WTC11 (cell line): Measurements from ENCODE around the gene IGSF9B. TPM values are rescaled to one million over a fixed set of nuclear protein-coding genes. Genes with fewer than 3 reads are reported as not detected.

Source experiments
- ATAC-seq: fragments of 200-7000 bp; cut with Tn5 transposase; 2 replicates; pipeline ENCODE4 v1.10.0; 2021; ENCODE audit warnings: mild to moderate bottlenecking, moderate library complexity
- CTCF ChIA-PET: fragments of 300-600 bp; sonication (Branson Sonifier 250); formaldehyde crosslinking; loops from one replicate; lab custom pipeline; 2021; ENCODE audit warnings: antibody characterized with exemption; lab: Charles Lee
- POLR2A ChIA-PET: fragments of 350-600 bp; sonication (Branson Sonifier 250); formaldehyde crosslinking; loops from one replicate; lab custom pipeline; 2021; ENCODE audit warnings: antibody characterized with exemption; lab: Charles Lee
- DNase-seq: peaks from one replicate; pipeline ENCODE4 v3.0.0; 2021; ENCODE audit warnings: low spot score
- H3K27ac Mint-ChIP-seq: 2 replicates; pipeline ENCODE4 v1.8.0; 2021; ENCODE audit warnings: mixed read lengths
- H3K27me3 Mint-ChIP-seq: 2 replicates; pipeline ENCODE4 v1.8.0; 2021; ENCODE audit warnings: low read depth, mild to moderate bottlenecking, moderate library complexity, mixed read lengths
- H3K36me3 Mint-ChIP-seq: 2 replicates; pipeline ENCODE4 v1.8.0; 2021; ENCODE audit warnings: mixed read lengths
- H3K4me1 Mint-ChIP-seq: 2 replicates; pipeline ENCODE4 v1.8.0; 2022; ENCODE audit warnings: mixed read lengths
- H3K4me3 Mint-ChIP-seq: 2 replicates; pipeline ENCODE4 v1.8.0; 2021; ENCODE audit warnings: mild to moderate bottlenecking, moderate library complexity, mixed read lengths
- H3K9me3 Mint-ChIP-seq: 2 replicates; pipeline ENCODE4 v1.8.0; 2021; ENCODE audit warnings: mixed read lengths
- CBFB ChIP-seq: sonication (generic); formaldehyde crosslinking; IDR thresholded peaks from 2 replicates; pipeline ENCODE4 v1.8.1; 2022; ENCODE audit warnings: mild to moderate bottlenecking, low read depth, missing genetic modification reagents
- ELF4 ChIP-seq: sonication (generic); formaldehyde crosslinking; IDR thresholded peaks from 2 replicates; pipeline ENCODE4 v1.8.1; 2022; ENCODE audit warnings: low read depth, mild to moderate bottlenecking, moderate library complexity, missing genetic modification reagents
- ESRRA ChIP-seq: sonication (generic); formaldehyde crosslinking; IDR thresholded peaks from 2 replicates; pipeline ENCODE4 v1.8.1; 2022; ENCODE audit warnings: mild to moderate bottlenecking, missing genetic modification reagents, borderline replicate concordance
- ETV6 ChIP-seq: sonication (generic); formaldehyde crosslinking; IDR thresholded peaks from 2 replicates; pipeline ENCODE4 v1.8.1; 2022; ENCODE audit warnings: mild to moderate bottlenecking, missing genetic modification reagents
- GABPB1 ChIP-seq: sonication (generic); formaldehyde crosslinking; IDR thresholded peaks from 2 replicates; pipeline ENCODE4 v1.8.1; 2023; ENCODE audit warnings: mild to moderate bottlenecking, missing genetic modification reagents
- GRHL2 ChIP-seq: fragments of 250-450 bp; sonication (Bioruptor Pico); IDR thresholded peaks from 2 replicates; pipeline ENCODE4 v1.8.0; 2022; ENCODE audit warnings: mild to moderate bottlenecking, moderate library complexity; ENCODE audit not compliant: insufficient replicate concordance, severe bottlenecking
- JUN ChIP-seq: sonication (generic); formaldehyde crosslinking; IDR thresholded peaks from 2 replicates; pipeline ENCODE4 v1.8.0; 2023; ENCODE audit warnings: mild to moderate bottlenecking, missing genetic modification reagents
- KAT7 ChIP-seq: sonication (generic); formaldehyde crosslinking; IDR thresholded peaks from 2 replicates; pipeline ENCODE4 v1.8.1; 2023; ENCODE audit warnings: missing genetic modification reagents, mild to moderate bottlenecking, borderline replicate concordance
- MYBL2 ChIP-seq: sonication (generic); formaldehyde crosslinking; IDR thresholded peaks from 2 replicates; pipeline ENCODE4 v1.8.1; 2023; ENCODE audit warnings: mild to moderate bottlenecking, moderate library complexity, missing genetic modification reagents
- TEAD4 ChIP-seq: sonication (generic); formaldehyde crosslinking; IDR thresholded peaks from 2 replicates; pipeline ENCODE4 v1.8.0; 2022; ENCODE audit warnings: mild to moderate bottlenecking, missing genetic modification reagents
- ZNF219 ChIP-seq: sonication (generic); formaldehyde crosslinking; IDR thresholded peaks from 2 replicates; pipeline ENCODE4 v1.8.0; 2023; ENCODE audit warnings: missing genetic modification reagents, mild to moderate bottlenecking, borderline replicate concordance
- ZNF263 ChIP-seq: sonication (generic); formaldehyde crosslinking; IDR thresholded peaks from 2 replicates; pipeline ENCODE4 v1.8.1; 2022; ENCODE audit warnings: low read depth, mild to moderate bottlenecking, moderate library complexity, missing genetic modification reagents
- ZNF396 ChIP-seq: fragments of 250-450 bp; sonication (Bioruptor Pico); IDR thresholded peaks from 2 replicates; pipeline ENCODE4 v1.8.0; 2021; ENCODE audit warnings: mild to moderate bottlenecking, moderate library complexity, borderline replicate concordance
- total RNA-seq: library from RNA; stranded (reverse); gene quantifications from 3 replicates; pipeline ENCODE4 v1.2.3, GENCODE V29; 2021
- TF ChIP-seq, protein P1 (sequence below): sonication (generic); formaldehyde crosslinking; conservative IDR thresholded peaks from 2 replicates; pipeline ENCODE4 v1.8.1; 2022; ENCODE audit warnings: mild to moderate bottlenecking, missing genetic modification reagents
- TF ChIP-seq, protein P2 (sequence below): sonication (generic); formaldehyde crosslinking; IDR thresholded peaks from 2 replicates; pipeline ENCODE4 v1.8.1; 2023; ENCODE audit warnings: mild to moderate bottlenecking, missing genetic modification reagents
- TF ChIP-seq, protein P3 (sequence below): fragments of 250-450 bp; sonication (Bioruptor Pico); IDR thresholded peaks from 2 replicates; pipeline ENCODE4 v1.8.0; 2021; ENCODE audit warnings: mild to moderate bottlenecking
- TF ChIP-seq, protein P4 (sequence below): sonication (generic); formaldehyde crosslinking; IDR thresholded peaks from 2 replicates; pipeline ENCODE4 v1.8.0; 2022; ENCODE audit warnings: mild to moderate bottlenecking, missing genetic modification reagents
- TF ChIP-seq, protein P5 (sequence below): sonication (generic); formaldehyde crosslinking; IDR thresholded peaks from 2 replicates; pipeline ENCODE4 v1.8.1; 2022; ENCODE audit warnings: mild to moderate bottlenecking, moderate library complexity, missing genetic modification reagents
- TF ChIP-seq, protein P6 (sequence below): fragments of 250-450 bp; sonication (Bioruptor Pico); conservative IDR thresholded peaks from 2 replicates; pipeline ENCODE4 v1.9.0; 2021; ENCODE audit warnings: mild to moderate bottlenecking
- TF ChIP-seq, protein P7 (sequence below): sonication (generic); formaldehyde crosslinking; IDR thresholded peaks from 2 replicates; pipeline ENCODE4 v1.8.0; 2022; ENCODE audit warnings: mild to moderate bottlenecking, missing genetic modification reagents
- TF ChIP-seq, protein P8 (sequence below): sonication (generic); formaldehyde crosslinking; IDR thresholded peaks from 2 replicates; pipeline ENCODE4 v1.8.0; 2022; ENCODE audit warnings: missing genetic modification reagents
- TF ChIP-seq, protein P9 (sequence below): sonication (generic); formaldehyde crosslinking; IDR thresholded peaks from 2 replicates; pipeline ENCODE4 v1.8.1; 2023; ENCODE audit warnings: mild to moderate bottlenecking, missing genetic modification reagents, borderline replicate concordance

The IGSF9B gene
- total RNA-seq, 1 experiment from 2014 or later: 52.7 TPM

DNA sequence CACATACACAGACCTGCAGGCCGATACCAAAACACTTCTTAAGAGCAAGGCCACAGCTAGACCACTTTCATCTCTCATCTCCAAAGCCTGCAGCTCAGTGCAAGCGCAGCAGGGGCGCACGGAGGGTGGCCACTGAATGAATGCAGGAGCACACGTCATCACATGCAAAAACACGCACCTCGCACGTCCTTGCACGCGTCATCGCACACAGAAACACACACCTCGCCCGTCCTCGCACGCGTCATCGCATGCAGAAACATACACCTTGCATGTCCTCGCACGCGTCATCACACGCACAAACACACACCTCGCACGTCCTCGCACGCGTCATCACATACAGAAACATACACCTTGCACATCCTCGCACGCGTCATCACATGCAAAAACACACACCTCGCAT lies 17.2 kb downstream of the IGSF9B start (continued):
- TF ChIP-seq KAT7 (no peak), GRHL2 (no peak), CBFB (CRISPR knock-in tag) (no peak), ELF4 (no peak)
- TF ChIP-seq, protein P1, sequence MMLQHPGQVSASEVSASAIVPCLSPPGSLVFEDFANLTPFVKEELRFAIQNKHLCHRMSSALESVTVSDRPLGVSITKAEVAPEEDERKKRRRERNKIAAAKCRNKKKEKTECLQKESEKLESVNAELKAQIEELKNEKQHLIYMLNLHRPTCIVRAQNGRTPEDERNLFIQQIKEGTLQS: no peak
- TF ChIP-seq, protein P2, sequence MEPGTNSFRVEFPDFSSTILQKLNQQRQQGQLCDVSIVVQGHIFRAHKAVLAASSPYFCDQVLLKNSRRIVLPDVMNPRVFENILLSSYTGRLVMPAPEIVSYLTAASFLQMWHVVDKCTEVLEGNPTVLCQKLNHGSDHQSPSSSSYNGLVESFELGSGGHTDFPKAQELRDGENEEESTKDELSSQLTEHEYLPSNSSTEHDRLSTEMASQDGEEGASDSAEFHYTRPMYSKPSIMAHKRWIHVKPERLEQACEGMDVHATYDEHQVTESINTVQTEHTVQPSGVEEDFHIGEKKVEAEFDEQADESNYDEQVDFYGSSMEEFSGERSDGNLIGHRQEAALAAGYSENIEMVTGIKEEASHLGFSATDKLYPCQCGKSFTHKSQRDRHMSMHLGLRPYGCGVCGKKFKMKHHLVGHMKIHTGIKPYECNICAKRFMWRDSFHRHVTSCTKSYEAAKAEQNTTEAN (CRISPR knock-in tag): no peak
- TF ChIP-seq, protein P3, sequence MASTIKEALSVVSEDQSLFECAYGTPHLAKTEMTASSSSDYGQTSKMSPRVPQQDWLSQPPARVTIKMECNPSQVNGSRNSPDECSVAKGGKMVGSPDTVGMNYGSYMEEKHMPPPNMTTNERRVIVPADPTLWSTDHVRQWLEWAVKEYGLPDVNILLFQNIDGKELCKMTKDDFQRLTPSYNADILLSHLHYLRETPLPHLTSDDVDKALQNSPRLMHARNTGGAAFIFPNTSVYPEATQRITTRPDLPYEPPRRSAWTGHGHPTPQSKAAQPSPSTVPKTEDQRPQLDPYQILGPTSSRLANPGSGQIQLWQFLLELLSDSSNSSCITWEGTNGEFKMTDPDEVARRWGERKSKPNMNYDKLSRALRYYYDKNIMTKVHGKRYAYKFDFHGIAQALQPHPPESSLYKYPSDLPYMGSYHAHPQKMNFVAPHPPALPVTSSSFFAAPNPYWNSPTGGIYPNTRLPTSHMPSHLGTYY (CRISPR knock-in tag): no peak
- TF ChIP-seq, protein P4, sequence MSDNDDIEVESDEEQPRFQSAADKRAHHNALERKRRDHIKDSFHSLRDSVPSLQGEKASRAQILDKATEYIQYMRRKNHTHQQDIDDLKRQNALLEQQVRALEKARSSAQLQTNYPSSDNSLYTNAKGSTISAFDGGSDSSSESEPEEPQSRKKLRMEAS: no peak

DNA sequence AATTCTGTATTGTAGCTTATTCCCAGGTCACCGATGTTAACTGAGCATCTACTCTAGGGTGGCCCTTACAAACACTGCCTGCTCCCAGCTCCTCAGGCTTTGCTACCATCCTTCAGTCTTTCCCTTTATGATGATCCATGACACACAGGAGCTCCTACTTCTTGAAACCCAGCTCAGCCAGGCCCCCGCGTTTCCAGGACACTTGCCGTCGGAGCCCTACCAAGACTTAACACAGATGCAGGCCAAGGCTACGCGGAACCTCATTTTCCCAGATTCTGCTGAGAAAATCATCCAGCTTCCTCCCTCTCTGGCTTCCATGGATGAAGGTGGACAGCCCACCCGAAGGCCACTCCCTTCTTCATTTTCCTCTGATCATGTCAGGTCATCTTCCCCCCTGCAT lies 18.6 kb downstream of the IGSF9B start:
- CTCF ChIA-PET: interaction anchor here (2.7 kb wide), 1 partner anchor 10 kb away, joined by 10 read pairs; no protein-coding TSS in a partner anchor
- Mint-ChIP-seq H3K4me1 (no peaks in the 10 kb centered on the region), H3K27ac (no peak overlapping the region), H3K27me3 (no peaks in the 10 kb centered on the region), H3K36me3 (peaks cover 78% of the 10 kb centered on the region), H3K4me3 (no peak overlapping the region), H3K9me3 (peaks cover 13% of the 10 kb centered on the region)
- POLR2A ChIA-PET: no interaction called here
- DNase-seq (no peak), ATAC-seq (no peak)
- TF ChIP-seq MYBL2 (CRISPR knock-in tag) (no peak), ETV6 (CRISPR knock-in tag) (no peak), ZNF396 (CRISPR knock-in tag) (no peak), ZNF263 (no peak), JUN (CRISPR knock-in tag) (no peak), TEAD4 (CRISPR knock-in tag) (no peak), ZNF219 (CRISPR knock-in tag) (no peak), ESRRA (CRISPR knock-in tag) (no peak), GABPB1 (no peak)
- TF ChIP-seq, protein P5, sequence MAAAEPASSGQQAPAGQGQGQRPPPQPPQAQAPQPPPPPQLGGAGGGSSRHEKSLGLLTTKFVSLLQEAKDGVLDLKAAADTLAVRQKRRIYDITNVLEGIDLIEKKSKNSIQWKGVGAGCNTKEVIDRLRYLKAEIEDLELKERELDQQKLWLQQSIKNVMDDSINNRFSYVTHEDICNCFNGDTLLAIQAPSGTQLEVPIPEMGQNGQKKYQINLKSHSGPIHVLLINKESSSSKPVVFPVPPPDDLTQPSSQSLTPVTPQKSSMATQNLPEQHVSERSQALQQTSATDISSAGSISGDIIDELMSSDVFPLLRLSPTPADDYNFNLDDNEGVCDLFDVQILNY (CRISPR knock-in tag): no peak
- TF ChIP-seq, protein P6, sequence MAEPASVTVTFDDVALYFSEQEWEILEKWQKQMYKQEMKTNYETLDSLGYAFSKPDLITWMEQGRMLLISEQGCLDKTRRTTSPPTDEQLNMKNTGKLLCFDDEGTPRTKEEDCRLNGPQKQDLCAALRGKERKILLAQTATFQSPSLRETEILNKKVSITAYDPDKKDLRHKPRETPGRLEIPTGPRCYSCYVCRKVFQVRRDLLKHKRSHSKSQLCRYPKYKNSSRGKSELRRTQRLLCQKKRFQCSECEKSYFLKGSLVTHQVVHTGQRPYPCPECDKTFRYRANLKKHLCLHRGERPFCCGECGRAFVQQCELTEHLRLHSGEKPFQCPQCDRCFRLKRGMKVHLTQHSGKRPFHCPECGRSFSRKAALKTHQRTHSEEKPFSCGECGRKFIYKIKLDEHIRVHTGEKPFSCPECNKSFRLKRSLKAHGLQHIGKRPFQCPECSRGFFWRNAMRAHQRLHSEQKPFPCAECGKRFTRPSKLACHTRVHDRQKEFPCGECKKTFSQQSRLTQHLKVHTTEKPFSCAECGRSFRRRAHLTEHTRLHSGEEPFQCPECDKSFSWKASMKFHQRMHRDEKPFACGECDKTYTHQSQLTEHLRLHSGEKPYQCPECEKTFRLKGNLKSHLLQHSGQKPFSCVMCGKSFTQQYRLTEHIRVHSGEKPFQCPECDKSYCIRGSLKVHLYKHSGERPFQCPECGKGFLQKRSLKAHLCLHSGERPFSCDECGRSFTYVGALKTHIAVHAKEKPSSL: no peak
- TF ChIP-seq, protein P7, sequence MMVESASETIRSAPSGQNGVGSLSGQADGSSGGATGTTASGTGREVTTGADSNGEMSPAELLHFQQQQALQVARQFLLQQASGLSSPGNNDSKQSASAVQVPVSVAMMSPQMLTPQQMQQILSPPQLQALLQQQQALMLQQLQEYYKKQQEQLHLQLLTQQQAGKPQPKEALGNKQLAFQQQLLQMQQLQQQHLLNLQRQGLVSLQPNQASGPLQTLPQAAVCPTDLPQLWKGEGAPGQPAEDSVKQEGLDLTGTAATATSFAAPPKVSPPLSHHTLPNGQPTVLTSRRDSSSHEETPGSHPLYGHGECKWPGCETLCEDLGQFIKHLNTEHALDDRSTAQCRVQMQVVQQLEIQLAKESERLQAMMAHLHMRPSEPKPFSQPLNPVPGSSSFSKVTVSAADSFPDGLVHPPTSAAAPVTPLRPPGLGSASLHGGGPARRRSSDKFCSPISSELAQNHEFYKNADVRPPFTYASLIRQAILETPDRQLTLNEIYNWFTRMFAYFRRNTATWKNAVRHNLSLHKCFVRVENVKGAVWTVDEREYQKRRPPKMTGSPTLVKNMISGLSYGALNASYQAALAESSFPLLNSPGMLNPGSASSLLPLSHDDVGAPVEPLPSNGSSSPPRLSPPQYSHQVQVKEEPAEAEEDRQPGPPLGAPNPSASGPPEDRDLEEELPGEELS (CRISPR knock-in tag): no peak
- TF ChIP-seq, protein P8, sequence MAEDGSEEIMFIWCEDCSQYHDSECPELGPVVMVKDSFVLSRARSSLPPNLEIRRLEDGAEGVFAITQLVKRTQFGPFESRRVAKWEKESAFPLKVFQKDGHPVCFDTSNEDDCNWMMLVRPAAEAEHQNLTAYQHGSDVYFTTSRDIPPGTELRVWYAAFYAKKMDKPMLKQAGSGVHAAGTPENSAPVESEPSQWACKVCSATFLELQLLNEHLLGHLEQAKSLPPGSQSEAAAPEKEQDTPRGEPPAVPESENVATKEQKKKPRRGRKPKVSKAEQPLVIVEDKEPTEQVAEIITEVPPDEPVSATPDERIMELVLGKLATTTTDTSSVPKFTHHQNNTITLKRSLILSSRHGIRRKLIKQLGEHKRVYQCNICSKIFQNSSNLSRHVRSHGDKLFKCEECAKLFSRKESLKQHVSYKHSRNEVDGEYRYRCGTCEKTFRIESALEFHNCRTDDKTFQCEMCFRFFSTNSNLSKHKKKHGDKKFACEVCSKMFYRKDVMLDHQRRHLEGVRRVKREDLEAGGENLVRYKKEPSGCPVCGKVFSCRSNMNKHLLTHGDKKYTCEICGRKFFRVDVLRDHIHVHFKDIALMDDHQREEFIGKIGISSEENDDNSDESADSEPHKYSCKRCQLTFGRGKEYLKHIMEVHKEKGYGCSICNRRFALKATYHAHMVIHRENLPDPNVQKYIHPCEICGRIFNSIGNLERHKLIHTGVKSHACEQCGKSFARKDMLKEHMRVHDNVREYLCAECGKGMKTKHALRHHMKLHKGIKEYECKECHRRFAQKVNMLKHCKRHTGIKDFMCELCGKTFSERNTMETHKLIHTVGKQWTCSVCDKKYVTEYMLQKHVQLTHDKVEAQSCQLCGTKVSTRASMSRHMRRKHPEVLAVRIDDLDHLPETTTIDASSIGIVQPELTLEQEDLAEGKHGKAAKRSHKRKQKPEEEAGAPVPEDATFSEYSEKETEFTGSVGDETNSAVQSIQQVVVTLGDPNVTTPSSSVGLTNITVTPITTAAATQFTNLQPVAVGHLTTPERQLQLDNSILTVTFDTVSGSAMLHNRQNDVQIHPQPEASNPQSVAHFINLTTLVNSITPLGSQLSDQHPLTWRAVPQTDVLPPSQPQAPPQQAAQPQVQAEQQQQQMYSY (CRISPR knock-in tag): no peak
- TF ChIP-seq, protein P9, sequence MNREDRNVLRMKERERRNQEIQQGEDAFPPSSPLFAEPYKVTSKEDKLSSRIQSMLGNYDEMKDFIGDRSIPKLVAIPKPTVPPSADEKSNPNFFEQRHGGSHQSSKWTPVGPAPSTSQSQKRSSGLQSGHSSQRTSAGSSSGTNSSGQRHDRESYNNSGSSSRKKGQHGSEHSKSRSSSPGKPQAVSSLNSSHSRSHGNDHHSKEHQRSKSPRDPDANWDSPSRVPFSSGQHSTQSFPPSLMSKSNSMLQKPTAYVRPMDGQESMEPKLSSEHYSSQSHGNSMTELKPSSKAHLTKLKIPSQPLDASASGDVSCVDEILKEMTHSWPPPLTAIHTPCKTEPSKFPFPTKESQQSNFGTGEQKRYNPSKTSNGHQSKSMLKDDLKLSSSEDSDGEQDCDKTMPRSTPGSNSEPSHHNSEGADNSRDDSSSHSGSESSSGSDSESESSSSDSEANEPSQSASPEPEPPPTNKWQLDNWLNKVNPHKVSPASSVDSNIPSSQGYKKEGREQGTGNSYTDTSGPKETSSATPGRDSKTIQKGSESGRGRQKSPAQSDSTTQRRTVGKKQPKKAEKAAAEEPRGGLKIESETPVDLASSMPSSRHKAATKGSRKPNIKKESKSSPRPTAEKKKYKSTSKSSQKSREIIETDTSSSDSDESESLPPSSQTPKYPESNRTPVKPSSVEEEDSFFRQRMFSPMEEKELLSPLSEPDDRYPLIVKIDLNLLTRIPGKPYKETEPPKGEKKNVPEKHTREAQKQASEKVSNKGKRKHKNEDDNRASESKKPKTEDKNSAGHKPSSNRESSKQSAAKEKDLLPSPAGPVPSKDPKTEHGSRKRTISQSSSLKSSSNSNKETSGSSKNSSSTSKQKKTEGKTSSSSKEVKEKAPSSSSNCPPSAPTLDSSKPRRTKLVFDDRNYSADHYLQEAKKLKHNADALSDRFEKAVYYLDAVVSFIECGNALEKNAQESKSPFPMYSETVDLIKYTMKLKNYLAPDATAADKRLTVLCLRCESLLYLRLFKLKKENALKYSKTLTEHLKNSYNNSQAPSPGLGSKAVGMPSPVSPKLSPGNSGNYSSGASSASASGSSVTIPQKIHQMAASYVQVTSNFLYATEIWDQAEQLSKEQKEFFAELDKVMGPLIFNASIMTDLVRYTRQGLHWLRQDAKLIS (CRISPR knock-in tag): no peak
